Neural cell (in vitro differentiated cells): ENCODE measurements around the gene DDX54. TPM values are rescaled to one million over a fixed set of nuclear protein-coding genes. Genes with fewer than 3 reads are reported as not detected.

Experiments used
- H2AFZ ChIP-seq: fragments of 200-600, 300-800 bp; sonication (generic), shearing (Covaris generic); 2 replicates; pipeline ENCODE4 v1.6.0; 2014; ENCODE audit warnings: low read depth, mild to moderate bottlenecking, antibody characterized with exemption, low read length, moderate library complexity
- H3F3A ChIP-seq: fragments of 200-600 bp; shearing (Covaris generic); 2 replicates; pipeline ENCODE4 v1.6.1; 2016; ENCODE audit warnings: mild to moderate bottlenecking, moderate library complexity, mixed read lengths, antibody characterized with exemption, low read length; ENCODE audit not compliant: insufficient read depth, poor library complexity, severe bottlenecking
- H3K27ac ChIP-seq: fragments of 200-600, 300-800 bp; sonication (generic), shearing (Covaris generic); 2 replicates; pipeline ENCODE4 v1.5.1; 2014; ENCODE audit warnings: mild to moderate bottlenecking, low read length, moderate library complexity
- H3K27me3 ChIP-seq: fragments of 300-800, 200-600 bp; sonication (generic), shearing (Covaris generic); 2 replicates; pipeline ENCODE4 v1.6.0; 2014; ENCODE audit warnings: mild to moderate bottlenecking, low read depth, low read length, moderate library complexity; ENCODE audit not compliant: insufficient read depth
- H3K36me3 ChIP-seq: fragments of 300-800, 200-600 bp; sonication (generic), shearing (Covaris generic); 2 replicates; pipeline ENCODE4 v1.5.1; 2014; ENCODE audit warnings: mild to moderate bottlenecking, antibody characterized with exemption, low read length, moderate library complexity; ENCODE audit not compliant: insufficient read depth
- H3K4me2 ChIP-seq: fragments of 300-800, 200-600 bp; sonication (generic), shearing (Covaris generic); 2 replicates; pipeline ENCODE4 v1.6.0; 2014; ENCODE audit warnings: mild to moderate bottlenecking, low read length
- H3K4me3 ChIP-seq: fragments of 300-800, 200-600 bp; sonication (generic), shearing (Covaris generic); 2 replicates; pipeline ENCODE4 v1.5.1; 2014; ENCODE audit warnings: mild to moderate bottlenecking, low read length, moderate library complexity
- H3K79me2 ChIP-seq: fragments of 200-600 bp; shearing (Covaris generic); replicated peaks from 2 replicates; pipeline ENCODE4 v1.6.0; 2014; ENCODE audit warnings: mild to moderate bottlenecking, low read length, moderate library complexity; ENCODE audit not compliant: insufficient read depth
- H3K9ac ChIP-seq: fragments of 300-800, 200-600 bp; sonication (generic), shearing (Covaris generic); 2 replicates; pipeline ENCODE4 v1.6.1; 2016; ENCODE audit warnings: mild to moderate bottlenecking, low read length, mixed read lengths
- H3K9me2 ChIP-seq: fragments of 200-600 bp; shearing (Covaris generic); 2 replicates; pipeline ENCODE4 v1.6.1; 2016; ENCODE audit warnings: mild to moderate bottlenecking, low read length, mixed read lengths; ENCODE audit not compliant: insufficient read depth
- H3K9me3 ChIP-seq: fragments of 200-600, 300-800 bp; sonication (generic), shearing (Covaris generic); 2 replicates; pipeline ENCODE4 v1.6.1; 2016; ENCODE audit warnings: mild to moderate bottlenecking, mixed run types, low read length, moderate library complexity, mixed read lengths
- H4K20me1 ChIP-seq: fragments of 200-600 bp; shearing (Covaris generic); 2 replicates; pipeline ENCODE4 v1.6.1; 2016; ENCODE audit warnings: mild to moderate bottlenecking, mixed run types; ENCODE audit not compliant: insufficient read depth
- CTCF ChIP-seq: fragments of 450-650 bp; IDR thresholded peaks from 2 replicates; pipeline ENCODE4 v1.5.1; 2014; ENCODE audit warnings: antibody characterized with exemption, mild to moderate bottlenecking, moderate library complexity; ENCODE audit not compliant: poor library complexity, severe bottlenecking
- EP300 ChIP-seq: fragments of 450-650 bp; conservative IDR thresholded peaks from 2 replicates; pipeline ENCODE4 v1.6.1; 2014; ENCODE audit warnings: antibody characterized with exemption, mild to moderate bottlenecking, moderate library complexity; ENCODE audit not compliant: poor library complexity, severe bottlenecking
- EZH2 ChIP-seq: fragments of 200-600, 300-800 bp; shearing (Covaris generic), sonication (generic); IDR thresholded peaks from 2 replicates; pipeline ENCODE4 v1.6.1; 2014; ENCODE audit warnings: antibody characterized with exemption, low read length, borderline replicate concordance, mild to moderate bottlenecking; ENCODE audit not compliant: insufficient read depth, poor library complexity, severe bottlenecking
- MXI1 ChIP-seq: fragments of 450-650 bp; conservative IDR thresholded peaks from 2 replicates; pipeline ENCODE4 v1.6.1; 2014; ENCODE audit warnings: antibody characterized with exemption, mild to moderate bottlenecking; ENCODE audit not compliant: poor library complexity, severe bottlenecking
- POLR2AphosphoS5 ChIP-seq: IDR thresholded peaks from 2 replicates; pipeline ENCODE4 v1.6.1; 2012
- RAD21 ChIP-seq: fragments of 450-650 bp; conservative IDR thresholded peaks from 2 replicates; pipeline ENCODE4 v1.6.1; 2014; ENCODE audit warnings: antibody characterized with exemption, mild to moderate bottlenecking, moderate library complexity
- REST ChIP-seq: IDR thresholded peaks from 2 replicates; pipeline ENCODE4 v1.6.1; 2012; ENCODE audit warnings: borderline replicate concordance
- SMC3 ChIP-seq: fragments of 450-650 bp; conservative IDR thresholded peaks from 2 replicates; pipeline ENCODE4 v1.6.1; 2014; ENCODE audit warnings: antibody characterized with exemption, mild to moderate bottlenecking, moderate library complexity; ENCODE audit not compliant: poor library complexity
- TAF1 ChIP-seq: IDR thresholded peaks from 2 replicates; pipeline ENCODE4 v1.6.1; 2012; ENCODE audit warnings: low read depth
- polyA plus RNA-seq: library from polyadenylated mRNA; depleted of rRNA; stranded (reverse); fragments of >200 nt; gene quantifications from 2 replicates; pipeline ENCODE4 v1.2.3, GENCODE V29; 2014

Gene DDX54
- polyA plus RNA-seq, 1 donor from 2014 or later = 63.3 TPM

- Histone ChIP-seq H3K36me3 (peaks cover 3% of the 10 kb centered on the region), H2AFZ (no peak overlapping the region), H3F3A (no peaks in the 10 kb centered on the region), H3K27me3 (no peaks in the 10 kb centered on the region), H3K4me2 (no peak overlapping the region), H4K20me1 (no peaks in the 10 kb centered on the region), H3K27ac (no peak overlapping the region), H3K9me3 (no peaks in the 10 kb centered on the region), H3K9ac (no peak overlapping the region), H3K79me2 (no peaks in the 10 kb centered on the region), H3K4me3 (no peak overlapping the region), H3K9me2 (no peaks in the 10 kb centered on the region)
- TF ChIP-seq REST = no peak
- TF ChIP-seq RAD21 = no peak
- no peak for TF ChIP-seq MXI1
- TF ChIP-seq POLR2AphosphoS5 = no peak
- no peak for TF ChIP-seq SMC3
- no peak for TF ChIP-seq EZH2
- TF ChIP-seq EP300 = no peak
- TF ChIP-seq TAF1 = no peak
- TF ChIP-seq CTCF = no peak
Measured at GRCh38 chr12:113171543-113171942, 13.7 kb downstream of the DDX54 start.

GRCh38 chr12:113170926-113171325 is 14.4 kb downstream of the DDX54 start:
- TF ChIP-seq MXI1 (no peak), POLR2AphosphoS5 (no peak), RAD21 (no peak), EP300 (no peak), CTCF (no peak), EZH2 (no peak), REST (no peak), TAF1 (no peak), SMC3 (no peak)
- Histone ChIP-seq H3K27ac (no peak overlapping the region), H3K27me3 (no peaks in the 10 kb centered on the region), H2AFZ (no peak overlapping the region), H3K79me2 (no peaks in the 10 kb centered on the region), H4K20me1 (no peaks in the 10 kb centered on the region), H3K9me2 (no peaks in the 10 kb centered on the region), H3K9me3 (no peaks in the 10 kb centered on the region), H3K9ac (no peak overlapping the region), H3K4me3 (no peak overlapping the region), H3K4me2 (no peak overlapping the region), H3K36me3 (peaks cover 3% of the 10 kb centered on the region), H3F3A (no peaks in the 10 kb centered on the region)
